Mucosa of rectum (tissue), 2 donors: Measurements from ENCODE around the gene EML4.
"Not testable (repeated sequence)": the region's sequence is repeated elsewhere in the genome, so short reads cannot be mapped to it uniquely, and the experiment has no call there.

ENCODE experiments used
- H3K27ac ChIP-seq, 2 donors: one replicate each; pipeline ENCODE4 v1.7.0; 2013; ENCODE audit warnings: inconsistent platforms in 2 of 2, low read depth in 2 of 2, low read length in 2 of 2
- H3K27me3 ChIP-seq, 2 donors: one replicate each; pipeline ENCODE4 v1.7.0; 2013; ENCODE audit warnings: low read length in 2 of 2; ENCODE audit not compliant: control insufficient read depth in 2 of 2, insufficient read depth in 2 of 2
- H3K36me3 ChIP-seq, 2 donors: one replicate each; pipeline ENCODE4 v1.7.0; 2013; ENCODE audit warnings: low read length in 2 of 2; ENCODE audit not compliant: control insufficient read depth in 2 of 2, insufficient read depth in 2 of 2
- H3K4me1 ChIP-seq, 2 donors: one replicate each; pipeline ENCODE4 v1.7.0; 2013; ENCODE audit warnings: low read length in 2 of 2, mild to moderate bottlenecking in 1 of 2; ENCODE audit not compliant: control insufficient read depth in 2 of 2, insufficient read depth in 2 of 2
- H3K4me3 ChIP-seq, 2 donors: one replicate each; pipeline ENCODE4 v1.7.0; 2013; ENCODE audit warnings: low read length in 2 of 2
- H3K9ac ChIP-seq, 2 donors: one replicate each; pipeline ENCODE4 v1.7.0; 2013; ENCODE audit warnings: low read length in 2 of 2, low read depth in 1 of 2, mild to moderate bottlenecking in 1 of 2
- H3K9me3 ChIP-seq, 2 donors: one replicate each; pipeline ENCODE4 v1.7.0; 2013; ENCODE audit warnings: low read length in 2 of 2; ENCODE audit not compliant: control insufficient read depth in 2 of 2
- donor health status: healthy.
- donor health status: Normal muscosa, but diverticular disease.

Gene EML4

DNA sequence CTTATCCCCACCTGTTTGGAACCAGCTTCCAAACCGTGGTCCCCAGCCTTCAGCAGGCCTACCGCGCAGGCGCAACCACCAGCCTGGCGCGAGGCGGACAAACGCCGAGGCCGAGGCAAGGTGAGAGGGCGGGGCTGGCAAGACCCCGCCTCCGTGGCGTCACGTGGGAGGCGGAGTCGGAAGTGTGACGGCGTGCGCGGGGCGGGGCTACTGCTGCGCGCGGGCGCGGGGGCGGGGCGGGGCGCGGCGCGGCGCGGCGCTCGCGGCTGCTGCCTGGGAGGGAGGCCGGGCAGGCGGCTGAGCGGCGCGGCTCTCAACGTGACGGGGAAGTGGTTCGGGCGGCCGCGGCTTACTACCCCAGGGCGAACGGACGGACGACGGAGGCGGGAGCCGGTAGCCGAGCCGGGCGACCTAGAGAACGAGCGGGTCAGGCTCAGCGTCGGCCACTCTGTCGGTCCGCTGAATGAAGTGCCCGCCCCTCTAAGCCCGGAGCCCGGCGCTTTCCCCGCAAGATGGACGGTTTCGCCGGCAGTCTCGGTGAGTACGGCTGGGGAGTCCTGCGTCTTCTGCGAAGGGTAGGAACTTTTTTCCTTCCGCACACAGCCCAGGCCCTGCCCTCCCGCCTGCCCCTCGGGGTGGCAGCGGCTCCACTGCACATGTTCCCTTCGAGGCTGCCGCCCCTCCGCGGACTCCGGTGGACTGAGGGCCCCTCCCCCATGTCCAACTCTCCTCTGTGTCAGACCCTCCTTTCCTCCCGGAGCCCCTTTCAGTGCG, at the start of gene EML4:
TSS of gene EML4 (plus strand) at position 254 of the 774 bp plus-strand sequence. CDS start at position 513, 259 bp downstream.
- H3K27ac ChIP-seq = peak within 1 kb of the TSS; percentile 86 to 90
- no peaks in the 10 kb centered on the region for H3K27me3 ChIP-seq

DNA sequence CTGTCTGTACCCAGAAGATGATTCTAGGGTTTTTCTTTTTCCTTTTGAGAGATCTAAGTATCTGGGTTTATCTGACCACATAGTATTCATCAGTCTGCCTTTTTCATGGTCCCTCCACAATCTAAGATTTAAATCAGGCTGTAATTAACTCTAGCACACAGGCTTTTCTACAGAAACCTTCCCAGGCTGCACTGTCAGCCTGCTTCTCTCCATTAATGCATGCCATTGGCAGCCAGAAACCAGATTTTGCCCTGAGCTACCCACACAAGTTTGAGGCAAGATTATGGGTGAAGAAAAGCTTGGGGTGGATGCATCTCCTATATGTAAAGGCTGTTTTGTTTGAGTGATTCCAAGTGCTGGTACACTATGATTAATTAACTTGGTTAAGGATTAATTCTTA, 45.7 kb upstream of the EML4 start:
- Histone ChIP-seq H3K36me3 (no peaks in the 10 kb centered on the region), H3K4me1 (peaks cover 12 to 24% of the 10 kb centered on the region in 2 donors), H3K4me3 (no peak overlapping the region), H3K9me3 (no peaks in the 10 kb centered on the region), H3K9ac (no peak overlapping the region), H3K27ac (peak overlapping the region; percentile 19 to 62), H3K27me3 (no peaks in the 10 kb centered on the region)

More for the DNA sequence above, at the start of gene EML4:
- H3K4me1 ChIP-seq = peaks cover 18 to 19% of the 10 kb centered on the region in 2 donors
- no peaks in the 10 kb centered on the region for H3K36me3 ChIP-seq
- H3K9me3 ChIP-seq = no peaks in the 10 kb centered on the region
- H3K4me3 ChIP-seq = peak within 1 kb of the TSS; percentile 93 to 99
- H3K9ac ChIP-seq = peak within 1 kb of the TSS; percentile 93 to 97

DNA sequence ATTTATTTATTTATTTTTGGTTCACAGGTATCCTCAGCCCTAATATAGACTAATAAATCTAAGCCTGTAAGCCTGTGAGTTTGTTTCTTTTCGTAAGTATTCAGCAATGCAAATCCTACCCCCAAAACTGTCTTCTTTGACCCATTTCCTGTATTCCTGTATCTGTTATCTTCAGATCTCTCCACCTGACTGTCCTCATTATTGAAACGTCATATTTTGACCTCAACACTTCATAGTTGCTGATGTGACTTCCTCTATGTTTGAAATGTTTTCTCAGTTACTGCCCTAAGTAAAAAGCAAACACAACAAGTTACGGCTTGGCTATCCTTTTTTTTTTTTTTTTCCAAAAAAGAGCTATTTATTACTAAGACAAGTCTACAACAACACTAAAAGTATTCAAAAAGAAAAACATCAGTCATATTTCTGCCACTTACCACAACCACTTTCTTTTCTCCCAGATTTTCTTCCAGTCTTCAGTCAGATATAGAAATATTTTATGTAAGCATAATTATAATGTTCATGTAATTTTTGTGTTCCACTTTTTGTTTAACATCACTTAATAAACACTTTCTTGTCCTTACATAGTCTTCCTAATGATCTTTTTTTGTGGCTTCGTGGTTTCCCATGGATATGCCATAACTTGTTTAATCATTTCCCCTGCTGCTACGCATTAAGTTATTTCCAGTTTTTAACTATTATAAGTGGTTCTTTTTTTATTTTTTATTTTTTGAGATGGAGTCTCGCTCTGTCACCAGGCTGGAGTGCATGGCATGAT, 45.0 kb upstream of the EML4 start:
- H3K36me3 ChIP-seq = no peaks in the 10 kb centered on the region
- peak overlapping the region in 1 of 2 donors; percentile 62 for H3K27ac ChIP-seq
- H3K4me1 ChIP-seq = peaks cover 20 to 31% of the 10 kb centered on the region in 2 donors
- H3K27me3 ChIP-seq = no peaks in the 10 kb centered on the region
- H3K9me3 ChIP-seq = no peaks in the 10 kb centered on the region
- no peak overlapping the region for H3K4me3 ChIP-seq
- no peak overlapping the region for H3K9ac ChIP-seq

DNA sequence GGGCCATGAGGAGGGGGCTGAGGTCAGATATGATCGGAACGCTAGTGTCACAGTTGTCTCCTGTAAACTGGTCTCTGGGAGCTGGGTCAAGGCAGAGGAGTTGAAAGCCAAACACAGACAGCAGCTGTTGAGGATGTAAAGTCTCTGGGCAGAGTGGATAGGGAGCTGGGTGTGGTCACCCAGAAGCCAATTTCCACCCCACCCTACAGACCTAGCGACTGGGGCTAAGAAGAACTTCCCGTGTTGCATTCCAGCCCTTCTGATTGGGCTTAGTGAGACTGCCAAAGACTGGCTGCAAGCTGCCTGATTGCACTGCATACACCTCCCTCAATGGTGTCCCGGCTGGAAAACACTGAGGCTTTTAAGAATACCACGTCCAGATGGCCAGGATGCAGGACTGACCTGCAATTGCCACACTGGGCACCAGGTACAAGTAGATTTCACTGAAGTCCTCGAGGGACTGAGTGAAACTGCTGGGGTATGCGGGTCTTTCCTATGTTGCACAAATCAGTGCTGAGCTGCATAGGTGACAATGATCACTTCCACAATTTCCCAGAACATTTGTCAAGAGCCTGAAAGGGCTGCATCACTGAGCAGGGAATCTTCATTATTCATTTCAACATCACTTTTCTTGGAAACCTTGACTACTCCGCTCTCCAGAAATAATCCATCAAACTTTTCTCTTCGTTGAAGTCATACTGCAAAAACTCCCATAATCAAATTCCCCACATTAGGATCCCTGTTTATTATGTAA, 43.1 kb upstream of the EML4 start:
- Histone ChIP-seq H3K4me3 (no peak overlapping the region), H3K9ac (peak overlapping the region in 1 of 2 donors; percentile 9), H3K36me3 (no peaks in the 10 kb centered on the region), H3K27me3 (no peaks in the 10 kb centered on the region), H3K27ac (peak overlapping the region in 1 of 2 donors; percentile 28), H3K4me1 (peaks cover 24 to 33% of the 10 kb centered on the region in 2 donors), H3K9me3 (no peaks in the 10 kb centered on the region)

DNA sequence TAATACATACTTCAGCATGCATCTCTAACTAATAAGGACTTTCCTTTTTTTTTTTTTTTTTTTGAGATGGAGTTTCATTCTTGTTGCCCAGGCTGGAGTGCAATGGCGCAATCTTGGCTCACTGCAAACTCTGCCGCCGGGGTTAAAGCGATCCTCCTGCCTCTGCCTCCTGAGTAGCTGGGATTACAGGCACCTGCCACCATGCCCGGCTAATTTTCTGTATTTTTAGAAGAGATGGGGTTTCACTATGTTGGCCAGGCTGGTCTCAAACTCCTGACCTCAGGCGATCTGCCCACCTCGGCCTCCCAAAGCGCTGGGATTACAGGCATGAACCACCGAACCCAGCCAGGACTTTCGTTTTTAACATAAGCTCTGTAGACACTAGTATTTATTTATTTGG, 42.3 kb upstream of the EML4 start:
- H3K27ac ChIP-seq, H3K9ac ChIP-seq: not testable (repeated sequence)

DNA sequence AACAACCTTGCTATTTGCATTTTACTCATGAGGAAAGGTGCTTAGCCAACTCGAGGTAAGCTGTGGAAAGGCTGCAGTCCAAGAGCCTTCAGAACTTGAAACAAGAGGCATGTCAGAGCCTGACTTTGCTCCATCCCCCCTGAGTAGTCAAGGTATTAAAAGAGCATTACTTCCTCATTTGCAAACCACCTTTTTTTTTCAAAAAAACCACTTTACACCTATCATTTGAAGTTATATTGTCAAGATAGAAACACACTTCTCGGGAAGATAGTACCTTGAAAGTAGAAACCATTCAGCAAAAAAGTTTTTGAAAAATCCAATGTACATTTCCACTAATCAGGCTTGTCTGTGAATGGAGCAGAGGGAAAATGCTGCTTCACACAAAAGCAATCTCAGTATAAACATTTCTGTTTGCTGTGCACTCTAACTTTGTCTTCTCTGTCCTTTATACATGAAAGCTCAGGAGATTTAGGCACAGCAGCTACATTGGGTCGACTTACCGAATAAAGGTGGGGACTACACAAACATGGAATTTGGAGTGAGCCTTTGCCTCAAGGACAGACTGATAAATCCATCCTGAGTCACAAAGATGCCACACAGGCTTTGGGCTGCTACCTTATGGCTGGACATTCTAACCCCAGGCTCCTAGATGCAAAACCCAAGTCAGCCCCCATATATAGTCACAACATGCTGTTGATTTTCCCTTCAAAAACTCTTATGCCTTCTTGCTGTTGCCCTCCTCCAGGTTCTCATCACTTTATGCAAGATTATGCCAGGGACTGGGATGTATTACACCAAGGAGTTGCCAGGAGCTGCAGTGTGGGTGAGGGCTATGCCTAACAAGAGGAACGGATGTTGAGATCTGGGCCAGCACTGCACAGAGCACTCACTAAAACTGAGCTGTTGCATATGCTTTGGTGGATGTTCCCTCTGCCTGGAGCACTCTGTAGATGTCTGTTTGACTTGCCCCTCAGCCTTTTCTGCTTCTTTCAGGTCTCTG, 41.4 kb upstream of the EML4 start:
- no peaks in the 10 kb centered on the region for H3K27me3 ChIP-seq
- H3K9ac ChIP-seq = no peak overlapping the region
- H3K9me3 ChIP-seq = no peaks in the 10 kb centered on the region
- H3K36me3 ChIP-seq = no peaks in the 10 kb centered on the region
- H3K27ac ChIP-seq = peak overlapping the region; percentile 32 to 60
- peaks cover 31 to 36% of the 10 kb centered on the region in 2 donors for H3K4me1 ChIP-seq
- H3K4me3 ChIP-seq = no peak overlapping the region

More for the DNA sequence above, 42.3 kb upstream of the EML4 start:
- H3K9me3 ChIP-seq, H3K36me3 ChIP-seq, H3K27me3 ChIP-seq, H3K4me3 ChIP-seq: not testable (repeated sequence)
- H3K4me1 ChIP-seq = peaks cover 24 to 33% of the 10 kb centered on the region in 2 donors

DNA sequence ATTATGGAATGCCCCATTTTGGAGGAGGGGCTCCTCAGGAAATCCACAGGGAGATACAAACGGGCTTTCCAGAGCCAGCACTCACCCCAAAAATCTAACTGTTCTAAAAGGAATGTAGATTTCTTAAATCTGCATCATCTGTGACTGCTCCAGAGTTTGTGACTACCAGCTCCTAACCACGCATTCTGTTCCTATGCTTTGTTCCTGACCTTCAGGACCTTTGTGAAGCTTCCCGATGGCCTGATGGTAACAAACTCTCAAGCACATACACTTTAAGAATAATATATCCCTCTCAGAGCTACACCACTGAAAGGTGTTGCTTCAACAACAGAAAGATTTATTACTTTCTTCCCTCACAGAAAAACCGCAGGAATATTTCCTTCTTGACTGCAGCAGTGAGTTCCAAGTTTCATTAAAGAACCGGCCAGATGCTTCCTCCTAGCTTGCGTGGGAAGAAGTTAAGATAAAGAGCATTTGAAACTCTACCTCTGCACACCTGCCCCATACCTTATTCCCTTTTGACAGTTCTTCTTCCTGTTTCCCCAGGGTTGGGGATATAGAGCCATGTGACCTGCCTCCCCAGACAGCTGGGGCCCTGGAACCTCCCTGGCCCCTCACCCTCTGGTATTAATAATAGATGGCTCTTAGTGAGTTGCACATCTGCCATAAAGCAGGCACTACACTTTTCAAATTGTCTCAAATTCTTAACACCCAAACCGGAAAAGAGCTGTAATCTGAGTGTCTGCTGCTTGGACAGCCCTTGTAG, 40.2 kb upstream of the EML4 start:
- H3K4me1 ChIP-seq = peaks cover 38 to 44% of the 10 kb centered on the region in 2 donors
- no peak overlapping the region for H3K4me3 ChIP-seq

DNA sequence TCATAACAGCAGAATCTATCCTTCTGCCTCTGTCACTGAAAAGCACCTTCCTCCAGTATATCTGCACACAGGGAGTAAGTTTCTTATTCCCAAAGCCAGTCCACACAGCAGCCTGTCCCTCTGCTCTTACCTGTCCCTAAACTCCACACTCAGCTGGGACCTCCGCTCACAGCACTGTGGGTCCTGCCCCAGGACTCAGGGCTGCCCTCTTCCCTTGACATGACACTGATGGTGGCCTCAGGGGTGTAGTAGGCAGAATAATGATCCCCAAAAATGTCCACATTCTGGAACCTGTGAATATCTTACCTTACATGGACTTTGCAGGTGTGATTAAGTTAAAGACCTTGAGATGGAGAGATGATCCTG, 39.7 kb upstream of the EML4 start:
- peak overlapping the region in 1 of 2 donors; percentile 60 for H3K27ac ChIP-seq

More for the DNA sequence above, 40.2 kb upstream of the EML4 start:
- H3K9me3 ChIP-seq = no peaks in the 10 kb centered on the region
- H3K27ac ChIP-seq = peak overlapping the region in 1 of 2 donors; percentile 60
- H3K9ac ChIP-seq = no peak overlapping the region
- no peaks in the 10 kb centered on the region for H3K36me3 ChIP-seq
- H3K27me3 ChIP-seq = no peaks in the 10 kb centered on the region

More for the DNA sequence above, 39.7 kb upstream of the EML4 start:
- peaks cover 38 to 44% of the 10 kb centered on the region in 2 donors for H3K4me1 ChIP-seq
- H3K9me3 ChIP-seq = no peaks in the 10 kb centered on the region
- H3K9ac ChIP-seq = no peak overlapping the region
- no peaks in the 10 kb centered on the region for H3K36me3 ChIP-seq
- no peaks in the 10 kb centered on the region for H3K27me3 ChIP-seq
- no peak overlapping the region for H3K4me3 ChIP-seq
